SJCRH30 (cell line): Measurements from ENCODE around the gene POLDIP3. TPM values are rescaled to one million over a fixed set of nuclear protein-coding genes. Genes with fewer than 3 reads are reported as not detected.
"Not testable (repeated sequence)": the region's sequence is repeated elsewhere in the genome, so short reads cannot be mapped to it uniquely, and the experiment has no call there.

Source experiments
- DNase-seq, 2 experiments: peaks; one replicate each; pipeline ENCODE4 v3.0.0-alpha.2; 2015 to 2020
- H3K27ac ChIP-seq: fragments of 250-450 bp; sonication (Bioruptor Pico); 2 replicates; pipeline ENCODE4 v1.5.1; 2020; ENCODE audit warnings: mild to moderate bottlenecking, moderate library complexity
- H3K27me3 ChIP-seq: fragments of 250-450 bp; sonication (Bioruptor Pico); 2 replicates; pipeline ENCODE4 v1.5.1; 2020; ENCODE audit warnings: mild to moderate bottlenecking, moderate library complexity
- H3K36me3 ChIP-seq: fragments of 250-450 bp; sonication (Bioruptor Pico); 2 replicates; pipeline ENCODE4 v1.5.1; 2020; ENCODE audit warnings: mild to moderate bottlenecking, moderate library complexity
- H3K4me1 ChIP-seq: fragments of 250-450 bp; sonication (Bioruptor Pico); 2 replicates; pipeline ENCODE4 v1.5.1; 2020; ENCODE audit warnings: mild to moderate bottlenecking, moderate library complexity
- H3K4me3 ChIP-seq: fragments of 250-450 bp; sonication (Bioruptor Pico); 2 replicates; pipeline ENCODE4 v1.5.1; 2020; ENCODE audit warnings: mild to moderate bottlenecking, moderate library complexity
- H3K9me3 ChIP-seq: fragments of 250-450 bp; sonication (Bioruptor Pico); replicated peaks from 2 replicates; pipeline ENCODE4 v1.5.1; 2020; ENCODE audit warnings: mild to moderate bottlenecking, moderate library complexity
- total RNA-seq: library from RNA; depleted of rRNA; stranded (reverse); fragments of >200 nt; shearing (Covaris generic); gene quantifications from 2 replicates; pipeline ENCODE4 v1.2.3, GENCODE V29; 2014

Gene POLDIP3
- total RNA-seq, 1 experiment from 2014 or later = 74.8 TPM

GRCh38 chr22:42627981-42628380 is 13.3 kb upstream of the POLDIP3 start:
- no peak overlapping the region for H3K4me3 ChIP-seq
- H3K9me3 ChIP-seq = no peaks in the 10 kb centered on the region
- H3K27me3 ChIP-seq = no peaks in the 10 kb centered on the region
- H3K27ac ChIP-seq = no peak overlapping the region
- no peak for DNase-seq
- peaks cover 32% of the 10 kb centered on the region for H3K36me3 ChIP-seq
- no peaks in the 10 kb centered on the region for H3K4me1 ChIP-seq

- no peaks in the 10 kb centered on the region for H3K9me3 ChIP-seq
- H3K27me3 ChIP-seq = no peaks in the 10 kb centered on the region
- no peak overlapping the region for H3K4me3 ChIP-seq
- H3K4me1 ChIP-seq = no peaks in the 10 kb centered on the region
- no peak overlapping the region for H3K27ac ChIP-seq
- no peak for DNase-seq
- H3K36me3 ChIP-seq = peaks cover 26% of the 10 kb centered on the region
Observed at GRCh38 chr22:42626951-42627625, 12.4 kb upstream of the POLDIP3 start.

GRCh38 chr22:42626431-42626830 is 11.7 kb upstream of the POLDIP3 start:
- Histone ChIP-seq H3K36me3 (peaks cover 26% of the 10 kb centered on the region), H3K9me3 (no peaks in the 10 kb centered on the region), H3K4me1 (no peaks in the 10 kb centered on the region), H3K4me3 (no peak overlapping the region), H3K27me3 (no peaks in the 10 kb centered on the region), H3K27ac (no peak overlapping the region)
- no peak for DNase-seq

- no peak overlapping the region for H3K27ac ChIP-seq
- peaks cover 26% of the 10 kb centered on the region for H3K36me3 ChIP-seq
- H3K4me3 ChIP-seq = no peak overlapping the region
- H3K4me1 ChIP-seq = no peaks in the 10 kb centered on the region
- no peak for DNase-seq
- H3K9me3 ChIP-seq = no peaks in the 10 kb centered on the region
- H3K27me3 ChIP-seq = no peaks in the 10 kb centered on the region
Observed at GRCh38 chr22:42625416-42625815, 10.7 kb upstream of the POLDIP3 start.

GRCh38 chr22:42624551-42625106 is 9.9 kb upstream of the POLDIP3 start:
- Histone ChIP-seq H3K9me3 (no peaks in the 10 kb centered on the region), H3K4me1 (no peaks in the 10 kb centered on the region), H3K27ac (no peak overlapping the region), H3K4me3 (no peak overlapping the region), H3K36me3 (peaks cover 26% of the 10 kb centered on the region), H3K27me3 (no peaks in the 10 kb centered on the region)
- no peak for DNase-seq

- Histone ChIP-seq H3K4me1 (no peaks in the 10 kb centered on the region), H3K9me3 (no peaks in the 10 kb centered on the region), H3K27ac (no peak overlapping the region), H3K4me3 (no peak overlapping the region), H3K36me3 (peaks cover 24% of the 10 kb centered on the region), H3K27me3 (no peaks in the 10 kb centered on the region)
- no peak for DNase-seq
Observed at GRCh38 chr22:42623756-42624441, 9.2 kb upstream of the POLDIP3 start.

- Histone ChIP-seq H3K27ac (no peak overlapping the region), H3K4me1 (no peaks in the 10 kb centered on the region), H3K27me3 (no peaks in the 10 kb centered on the region), H3K9me3 (no peaks in the 10 kb centered on the region), H3K4me3 (no peak overlapping the region), H3K36me3 (peaks cover 24% of the 10 kb centered on the region)
- DNase-seq = no peak
Observed at GRCh38 chr22:42623301-42623751, 8.6 kb upstream of the POLDIP3 start.

GRCh38 chr22:42622061-42622710 is 7.5 kb upstream of the POLDIP3 start:
- Histone ChIP-seq H3K9me3 (no peaks in the 10 kb centered on the region), H3K27ac (no peak overlapping the region), H3K4me3 (no peak overlapping the region), H3K4me1 (no peaks in the 10 kb centered on the region), H3K27me3 (no peaks in the 10 kb centered on the region), H3K36me3 (peaks cover 22% of the 10 kb centered on the region)
- DNase-seq = no peak

- DNase-seq = peak; percentile 76 to 78
- H3K9me3 ChIP-seq = no peaks in the 10 kb centered on the region
- H3K4me3 ChIP-seq = no peak overlapping the region
- H3K27me3 ChIP-seq = no peaks in the 10 kb centered on the region
- H3K36me3 ChIP-seq = peaks cover 15% of the 10 kb centered on the region
- no peak overlapping the region for H3K27ac ChIP-seq
- no peaks in the 10 kb centered on the region for H3K4me1 ChIP-seq
Observed at GRCh38 chr22:42621505-42622002, 6.9 kb upstream of the POLDIP3 start.

GRCh38 chr22:42620084-42620483 is 5.4 kb upstream of the POLDIP3 start:
- Histone ChIP-seq H3K27ac (no peak overlapping the region), H3K36me3 (peaks cover 3% of the 10 kb centered on the region; the same call in 1 of the 2 replicates)

GRCh38 chr22:42619261-42620063 is 4.8 kb upstream of the POLDIP3 start:
- Histone ChIP-seq H3K4me1 (no peaks in the 10 kb centered on the region), H3K27ac (no peak overlapping the region), H3K36me3 (peaks cover 3% of the 10 kb centered on the region; the same call in 1 of the 2 replicates), H3K9me3 (no peaks in the 10 kb centered on the region), H3K4me3 (no peak overlapping the region), H3K27me3 (no peaks in the 10 kb centered on the region)
- no peak for DNase-seq

More at GRCh38 chr22:42620084-42620483, 5.4 kb upstream of the POLDIP3 start:
- no peak overlapping the region for H3K4me3 ChIP-seq
- no peak for DNase-seq
- H3K9me3 ChIP-seq = no peaks in the 10 kb centered on the region
- no peaks in the 10 kb centered on the region for H3K27me3 ChIP-seq
- no peaks in the 10 kb centered on the region for H3K4me1 ChIP-seq

GRCh38 chr22:42617155-42617983 is 2.7 kb upstream of the POLDIP3 start:
- Histone ChIP-seq H3K4me3 (no peak overlapping the region), H3K36me3 (peaks cover under 1% of the 10 kb centered on the region; the same call in 1 of the 2 replicates)
- peak in 1 of 2 experiments; percentile 29 for DNase-seq

GRCh38 chr22:42615860-42616175 is 1.1 kb upstream of the POLDIP3 start:
- not testable (repeated sequence) for H3K36me3 ChIP-seq, DNase-seq, H3K27me3 ChIP-seq, H3K9me3 ChIP-seq, H3K4me1 ChIP-seq, H3K4me3 ChIP-seq
- peak overlapping the region; percentile 100 for H3K27ac ChIP-seq

More at GRCh38 chr22:42617155-42617983, 2.7 kb upstream of the POLDIP3 start:
- Histone ChIP-seq H3K27ac (no peak overlapping the region), H3K27me3 (no peaks in the 10 kb centered on the region), H3K9me3 (no peaks in the 10 kb centered on the region), H3K4me1 (peaks cover 2% of the 10 kb centered on the region; the same call in 1 of the 2 replicates)
